Fibroblast of the aortic adventitia (primary cell): ENCODE measurements around the gene AMH. TPM values are rescaled to one million over a fixed set of nuclear protein-coding genes. Genes with fewer than 3 reads are reported as not detected.

Experiments used
- DNase-seq: peaks from one replicate; pipeline ENCODE4 v3.0.0-alpha.2; 2010; ENCODE audit warnings: low read depth
- H3K4me3 ChIP-seq: 2 replicates; pipeline ENCODE4 v1.5.1; 2011; ENCODE audit warnings: low read depth, mild to moderate bottlenecking, control low read depth, low read length, moderate library complexity
- CTCF ChIP-seq: IDR thresholded peaks from 2 replicates; pipeline ENCODE4 v1.5.1; 2011; ENCODE audit warnings: mild to moderate bottlenecking, low read length, control low read depth, inconsistent platforms; ENCODE audit not compliant: insufficient read depth
- total RNA-seq: library from RNA; depleted of rRNA; stranded (reverse); fragments of >200 nt; gene quantifications from 2 replicates; pipeline ENCODE4 v1.2.3, GENCODE V29; 2012; ENCODE audit warnings: low replicate concordance

The AMH gene
- total RNA-seq, 1 donor: 0.81 TPM

- H3K4me3 ChIP-seq: no peak overlapping the region
- no peak for DNase-seq
- no peak for TF ChIP-seq CTCF
These were observed 35.3 kb upstream of the AMH start for GRCh38 chr19:2213799-2214198.

- no peak overlapping the region for H3K4me3 ChIP-seq
- DNase-seq: no peak
- TF ChIP-seq CTCF: no peak
These were observed 34.9 kb upstream of the AMH start for GRCh38 chr19:2214251-2214650.

GRCh38 chr19:2215281-2215751 is 33.8 kb upstream of the AMH start:
- no peak for DNase-seq
- H3K4me3 ChIP-seq: no peak overlapping the region
- no peak for TF ChIP-seq CTCF

- DNase-seq: no peak
- H3K4me3 ChIP-seq: no peak overlapping the region
- TF ChIP-seq CTCF: no peak
These were observed 32.5 kb upstream of the AMH start for GRCh38 chr19:2216361-2217225.

GRCh38 chr19:2217591-2217990 is 31.5 kb upstream of the AMH start:
- TF ChIP-seq CTCF: no peak
- DNase-seq: no peak
- H3K4me3 ChIP-seq: no peak overlapping the region

- H3K4me3 ChIP-seq: no peak overlapping the region
- no peak for DNase-seq
- no peak for TF ChIP-seq CTCF
These were observed 29.4 kb upstream of the AMH start for GRCh38 chr19:2219726-2220125.
